ENCODE measurements around the gene RUNX1. TPM values are rescaled to one million over a fixed set of nuclear protein-coding genes. Genes with fewer than 3 reads are reported as not detected.

RUNX1 gene
- total and polyA plus RNA-seq, 10 donors: 4.8 to 70.0 (median 43.6) TPM

GRCh38 chr21:34938089-34938764, 110.9 kb downstream of the RUNX1 start:
- TF ChIP-seq POLR2AphosphoS5 (IDR thresholded peaks at IDR 0.05) (no peak), CTCF (IDR thresholded peaks at IDR 0.05 in 8 of 11, conservative IDR thresholded peaks at IDR 0.05 in 3 of 11) (no peak), POLR2A (IDR thresholded peaks at IDR 0.05) (no peak)

GRCh38 chr21:34936883-34937563, 112.1 kb downstream of the RUNX1 start:
- Histone ChIP-seq H3K27me3 (replicated peaks in 1 of 7) (no peaks in the 10 kb centered on the region), H3K36me3 (no peaks in the 10 kb centered on the region), H3K27ac (peak overlapping the region in 3 of 8 donors; percentile 80 to 90 (median 86)), H3K4me1 (peaks cover 4 to 86% (median 42%) of the 10 kb centered on the region in 6 donors), H3K9me3 (no peaks in the 10 kb centered on the region), H3K4me3 (no peak overlapping the region)
- TF ChIP-seq POLR2A (IDR thresholded peaks at IDR 0.05): no peak
- TF ChIP-seq POLR2AphosphoS5 (IDR thresholded peaks at IDR 0.05): no peak
- TF ChIP-seq CTCF (IDR thresholded peaks at IDR 0.05 in 8 of 11, conservative IDR thresholded peaks at IDR 0.05 in 3 of 11): no peak
- DNase-seq: no peak
- 90 to 93% (median 91%) methylated on average over 4 of the region's 4 CpGs for WGBS, 5 donors
- intact Hi-C loops (cut with DNase I; ENCODE audit: low total_unique reads): no loop called here

More at GRCh38 chr21:34938089-34938764, 110.9 kb downstream of the RUNX1 start:
- no peaks in the 10 kb centered on the region for H3K9me3 ChIP-seq
- 62 to 82% (median 73%) methylated on average over 2 of the region's 2 CpGs for WGBS, 5 donors
- H3K27me3 ChIP-seq (replicated peaks in 1 of 7): no peaks in the 10 kb centered on the region
- no peaks in the 10 kb centered on the region for H3K36me3 ChIP-seq
- intact Hi-C loops (cut with DNase I; ENCODE audit: low total_unique reads): no loop called here
- no peak for DNase-seq
- no peak overlapping the region for H3K27ac ChIP-seq
- peaks cover 4 to 86% (median 37%) of the 10 kb centered on the region in 6 donors for H3K4me1 ChIP-seq
- H3K4me3 ChIP-seq: no peak overlapping the region

- Histone ChIP-seq H3K9me3 (no peaks in the 10 kb centered on the region), H3K4me3 (no peak overlapping the region), H3K4me1 (peaks cover 4 to 92% (median 44%) of the 10 kb centered on the region in 6 donors), H3K27me3 (replicated peaks in 1 of 7) (no peaks in the 10 kb centered on the region), H3K27ac (peak overlapping the region in 4 of 8 donors; percentile 29 to 90 (median 83)), H3K36me3 (no peaks in the 10 kb centered on the region)
- DNase-seq: no peak
- 40 to 60% (median 56%) methylated on average over 11 of the region's 11 CpGs for WGBS, 5 donors
- intact Hi-C loops (cut with DNase I; ENCODE audit: low total_unique reads): no loop called here
- no peak for TF ChIP-seq POLR2A (IDR thresholded peaks at IDR 0.05)
- TF ChIP-seq CTCF (IDR thresholded peaks at IDR 0.05 in 8 of 11, conservative IDR thresholded peaks at IDR 0.05 in 3 of 11): no peak
- no peak for TF ChIP-seq POLR2AphosphoS5 (IDR thresholded peaks at IDR 0.05)
Measured at GRCh38 chr21:34936371-34936789, 112.7 kb downstream of the RUNX1 start.

GRCh38 chr21:34935898-34936297, 113.2 kb downstream of the RUNX1 start:
- TF ChIP-seq CTCF (IDR thresholded peaks at IDR 0.05 in 8 of 11, conservative IDR thresholded peaks at IDR 0.05 in 3 of 11): no peak
- TF ChIP-seq POLR2AphosphoS5 (IDR thresholded peaks at IDR 0.05): no peak
- no peak for TF ChIP-seq POLR2A (IDR thresholded peaks at IDR 0.05)
- Histone ChIP-seq H3K27me3 (replicated peaks in 1 of 7) (no peaks in the 10 kb centered on the region), H3K4me1 (peaks cover 4 to 92% (median 44%) of the 10 kb centered on the region in 6 donors), H3K36me3 (no peaks in the 10 kb centered on the region), H3K27ac (peak overlapping the region in 4 of 8 donors; percentile 29 to 90 (median 83)), H3K9me3 (no peaks in the 10 kb centered on the region), H3K4me3 (no peak overlapping the region)
- WGBS, 5 donors: 60 to 81% (median 70%) methylated on average over 4 of the region's 4 CpGs
- no peak for DNase-seq
- intact Hi-C loops (cut with DNase I; ENCODE audit: low total_unique reads): no loop called here

Measured in spleen (tissue), 11 donors.